Liver (tissue), 9 donors: ENCODE measurements around the gene LMCD1. TPM values are rescaled to one million over a fixed set of nuclear protein-coding genes. Genes with fewer than 3 reads are reported as not detected.

ENCODE experiments used
- DNase-seq: peaks from one replicate; pipeline ENCODE4 v3.0.0-alpha.2; 2017; ENCODE audit warnings: low spot score
- H3K27ac ChIP-seq, 2 donors: one replicate each; pipeline ENCODE4 v1.7.0; 2013; ENCODE audit warnings: inconsistent platforms in 2 of 2, low read length in 2 of 2, control low read depth in 1 of 2, low read depth in 1 of 2, mild to moderate bottlenecking in 1 of 2
- H3K27me3 ChIP-seq, 4 donors: one replicate each; pipeline versions ENCODE4 v1.6.1 to v1.7.0; 2013; ENCODE audit warnings: low read length in 3 of 4, inconsistent platforms in 1 of 4, mild to moderate bottlenecking in 1 of 4, moderate library complexity in 1 of 4; ENCODE audit not compliant: control insufficient read depth in 4 of 4, insufficient read depth in 4 of 4
- H3K36me3 ChIP-seq, 4 donors: one replicate each; pipeline versions ENCODE4 v1.6.1 to v1.7.0; 2013; ENCODE audit warnings: low read length in 3 of 4, mild to moderate bottlenecking in 3 of 4, low read depth in 1 of 4, moderate library complexity in 1 of 4; ENCODE audit not compliant: control insufficient read depth in 4 of 4, insufficient read depth in 3 of 4
- H3K4me1 ChIP-seq, 4 donors: one replicate each; pipeline versions ENCODE4 v1.6.1 to v1.7.0; 2013; ENCODE audit warnings: low read length in 3 of 4, mild to moderate bottlenecking in 3 of 4, moderate library complexity in 1 of 4; ENCODE audit not compliant: control insufficient read depth in 4 of 4, insufficient read depth in 4 of 4
- H3K4me3 ChIP-seq, 3 donors: one replicate each; pipeline versions ENCODE4 v1.6.1 to v1.7.0; 2013; ENCODE audit warnings: low read length in 3 of 3, control low read depth in 1 of 3, low read depth in 1 of 3, mild to moderate bottlenecking in 1 of 3
- H3K9ac ChIP-seq, 2 donors: one replicate each; pipeline ENCODE4 v1.7.0; 2013; ENCODE audit warnings: low read length in 2 of 2, mild to moderate bottlenecking in 2 of 2, moderate library complexity in 2 of 2, control low read depth in 1 of 2, low read depth in 1 of 2
- H3K9me3 ChIP-seq, 4 donors: one replicate each; pipeline versions ENCODE4 v1.6.1 to v1.7.0; 2013; ENCODE audit warnings: low read length in 3 of 4; ENCODE audit not compliant: control insufficient read depth in 4 of 4
- ATF3 ChIP-seq: IDR thresholded peaks from 2 replicates; pipeline ENCODE4 v1.6.1; 2016; ENCODE audit warnings: antibody characterized with exemption
- HNF4A ChIP-seq, 2 donors: conservative IDR thresholded peaks; 2 replicates each; pipeline ENCODE4 v1.6.1; 2016; ENCODE audit warnings: antibody characterized with exemption in 2 of 2, mild to moderate bottlenecking in 2 of 2
- HNF4G ChIP-seq: IDR thresholded peaks from 2 replicates; pipeline ENCODE4 v1.6.1; 2016; ENCODE audit warnings: antibody characterized with exemption
- NR2F2 ChIP-seq: IDR thresholded peaks from 2 replicates; pipeline ENCODE4 v1.6.1; 2016; ENCODE audit warnings: antibody characterized with exemption
- REST ChIP-seq: IDR thresholded peaks from 2 replicates; pipeline ENCODE4 v1.6.1; 2016; ENCODE audit warnings: antibody characterized with exemption, mild to moderate bottlenecking
- RXRA ChIP-seq, 2 donors: IDR thresholded peaks; 2 replicates each; pipeline ENCODE4 v1.6.1; 2017 to 2018; ENCODE audit warnings: antibody characterized with exemption in 2 of 2, mild to moderate bottlenecking in 1 of 2
- SP1 ChIP-seq: IDR thresholded peaks from 2 replicates; pipeline ENCODE4 v1.6.1; 2018; ENCODE audit warnings: antibody characterized with exemption, mild to moderate bottlenecking
- TAF1 ChIP-seq: conservative IDR thresholded peaks from 2 replicates; pipeline ENCODE4 v1.6.1; 2016; ENCODE audit warnings: antibody characterized with exemption, mild to moderate bottlenecking
- ZBTB33 ChIP-seq: IDR thresholded peaks from 2 replicates; pipeline ENCODE4 v1.6.1; 2016; ENCODE audit warnings: antibody characterized with exemption
- WGBS: extraction: QIAGEN DNeasy Blood & Tissue Kit; methylation state at CpG from one replicate; pipeline ENCODE4 v1.1.7; 2013; 5-methylcytosine and 5-hydroxymethylcytosine counted together
- polyA plus RNA-seq, 2 donors: library from polyadenylated mRNA; stranded (reverse) in 1 of 2; unstranded in 1 of 2; fragments of 200-250 nt in 1 of 2; fragments of >200 nt in 1 of 2; fragmentation: Nextera tagmentation in 1 of 2; extraction: Ambion mirVana in 1 of 2; gene quantifications; one replicate each; pipeline versions ENCODE4 v1.2.1 to v1.2.3, GENCODE V29; 2013 to 2015
- total RNA-seq, 2 donors: library from RNA; depleted of rRNA; stranded (reverse); fragments of >200 nt; gene quantifications; one replicate each; pipeline ENCODE4 v1.2.3, GENCODE V29; 2014
- donor health status: healthy.
- donor health status: healthy.
- donor health status: healthy.
- donor health status: healthy.
- donor health status: healthy.

Gene LMCD1
- total and polyA plus RNA-seq, 4 donors = 3.1 to 8.3 (median 6.0) TPM

GRCh38 chr3:8565376-8565775, 63.8 kb downstream of the LMCD1 start:
- no peak for DNase-seq
- no peaks in the 10 kb centered on the region for H3K36me3 ChIP-seq

GRCh38 chr3:8567784-8568575, 66.4 kb downstream of the LMCD1 start:
- H3K27me3 ChIP-seq = no peaks in the 10 kb centered on the region
- H3K36me3 ChIP-seq = no peaks in the 10 kb centered on the region
- no peak overlapping the region for H3K9ac ChIP-seq
- 51% methylated on average over 7 of the region's 7 CpGs for WGBS
- TF ChIP-seq RXRA (IDR thresholded peaks at IDR 0.05) (peak in 1 of 2 donors; percentile 4), ZBTB33 (no peak), REST (no peak)
- H3K4me1 ChIP-seq = no peaks in the 10 kb centered on the region
- no peak overlapping the region for H3K27ac ChIP-seq
- no peak for DNase-seq
- H3K4me3 ChIP-seq = no peak overlapping the region
- H3K9me3 ChIP-seq = no peaks in the 10 kb centered on the region

More at GRCh38 chr3:8565376-8565775, 63.8 kb downstream of the LMCD1 start:
- no peaks in the 10 kb centered on the region for H3K9me3 ChIP-seq
- H3K4me3 ChIP-seq = no peak overlapping the region
- no peaks in the 10 kb centered on the region for H3K4me1 ChIP-seq
- no peak for TF ChIP-seq HNF4A (conservative IDR thresholded peaks at IDR 0.05)
- TF ChIP-seq TAF1 = no peak
- TF ChIP-seq NR2F2 = no peak
- no peak for TF ChIP-seq ATF3
- no peak for TF ChIP-seq HNF4G
- no peak for TF ChIP-seq ZBTB33
- no peak for TF ChIP-seq SP1
- no peak for TF ChIP-seq RXRA (IDR thresholded peaks at IDR 0.05)
- no peak overlapping the region for H3K9ac ChIP-seq
- WGBS = 99% methylated on average over 15 of the region's 15 CpGs
- H3K27me3 ChIP-seq = no peaks in the 10 kb centered on the region
- H3K27ac ChIP-seq = no peak overlapping the region
